ENCODE results near the gene THSD4.

The THSD4 gene

DNA sequence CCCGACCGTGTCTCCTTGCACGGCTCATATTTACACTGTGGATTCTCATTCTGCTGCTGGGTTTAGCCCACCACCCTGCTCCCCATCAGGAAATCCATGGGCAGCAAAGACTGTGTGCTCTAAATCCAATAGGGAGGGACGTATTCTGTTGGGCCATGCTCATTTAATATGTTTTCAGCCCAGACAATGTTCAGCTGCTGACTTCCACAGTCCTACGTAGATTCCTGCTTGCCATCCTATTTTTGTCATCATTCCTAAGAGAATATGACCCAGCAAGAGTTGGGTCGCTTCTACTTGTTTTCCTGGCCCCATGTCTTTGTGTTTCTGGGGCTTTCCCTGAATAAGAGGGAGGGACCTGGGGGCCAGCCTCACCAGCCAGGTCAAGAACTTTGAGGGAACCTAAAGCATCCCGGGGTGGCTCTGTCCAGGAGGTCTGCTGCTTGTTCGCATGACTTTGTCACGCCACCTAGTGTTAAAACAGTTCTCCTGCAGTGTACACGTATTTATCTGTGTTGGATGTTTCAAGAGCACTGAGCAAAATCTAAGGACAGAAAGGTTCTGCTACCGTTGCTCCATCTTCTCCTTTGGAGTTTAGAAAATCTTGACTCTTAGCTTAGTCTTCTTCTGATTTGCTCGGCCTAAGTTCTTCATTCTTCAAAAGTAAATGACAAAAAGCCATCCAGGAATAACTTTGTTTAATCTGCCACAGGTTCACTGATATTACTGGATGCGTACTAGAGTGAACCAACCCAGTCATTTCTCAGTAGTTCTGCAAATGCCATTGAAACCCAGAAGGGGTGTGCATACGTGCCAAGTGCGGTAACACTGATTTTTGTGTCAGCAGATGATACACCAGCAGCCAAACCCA lies 615.2 kb downstream of the THSD4 start:
- in situ Hi-C loops (cut with HindIII; ENCODE audit: low sequenced_read_pairs), result no loop called here
- peak; percentile 69 for DNase-seq (ENCODE audit: low read depth, low spot score)
- no peak overlapping the region for H3K4me3 ChIP-seq (ENCODE audit: low read depth, low read length)
- TF ChIP-seq, protein P1, sequence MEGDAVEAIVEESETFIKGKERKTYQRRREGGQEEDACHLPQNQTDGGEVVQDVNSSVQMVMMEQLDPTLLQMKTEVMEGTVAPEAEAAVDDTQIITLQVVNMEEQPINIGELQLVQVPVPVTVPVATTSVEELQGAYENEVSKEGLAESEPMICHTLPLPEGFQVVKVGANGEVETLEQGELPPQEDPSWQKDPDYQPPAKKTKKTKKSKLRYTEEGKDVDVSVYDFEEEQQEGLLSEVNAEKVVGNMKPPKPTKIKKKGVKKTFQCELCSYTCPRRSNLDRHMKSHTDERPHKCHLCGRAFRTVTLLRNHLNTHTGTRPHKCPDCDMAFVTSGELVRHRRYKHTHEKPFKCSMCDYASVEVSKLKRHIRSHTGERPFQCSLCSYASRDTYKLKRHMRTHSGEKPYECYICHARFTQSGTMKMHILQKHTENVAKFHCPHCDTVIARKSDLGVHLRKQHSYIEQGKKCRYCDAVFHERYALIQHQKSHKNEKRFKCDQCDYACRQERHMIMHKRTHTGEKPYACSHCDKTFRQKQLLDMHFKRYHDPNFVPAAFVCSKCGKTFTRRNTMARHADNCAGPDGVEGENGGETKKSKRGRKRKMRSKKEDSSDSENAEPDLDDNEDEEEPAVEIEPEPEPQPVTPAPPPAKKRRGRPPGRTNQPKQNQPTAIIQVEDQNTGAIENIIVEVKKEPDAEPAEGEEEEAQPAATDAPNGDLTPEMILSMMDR (IDR thresholded peaks at IDR 0.05; ENCODE audit: low read depth, low read length), result peak; percentile 81

DNA sequence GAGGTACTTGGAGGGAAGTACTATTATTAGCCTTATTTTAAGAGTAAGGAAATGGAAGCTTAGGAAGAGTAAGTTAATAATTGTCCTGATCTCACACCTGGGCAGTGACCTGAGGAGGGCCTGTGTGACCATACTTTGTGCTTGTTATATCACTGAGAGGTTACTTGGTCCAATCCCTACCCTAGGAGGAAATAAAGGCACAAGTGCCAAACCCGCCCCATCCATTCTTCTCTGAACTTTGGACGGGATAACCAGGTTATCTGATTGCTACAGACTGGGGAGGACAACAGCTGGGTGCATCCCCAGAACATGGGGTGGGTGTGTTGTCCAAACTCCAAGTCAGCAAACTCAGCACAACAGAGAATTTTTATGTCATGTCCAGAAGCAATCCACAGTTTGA lies 617.4 kb downstream of the THSD4 start:
- no peak overlapping the region for H3K4me3 ChIP-seq (ENCODE audit: low read depth, low read length)
- in situ Hi-C loops (cut with HindIII; ENCODE audit: low sequenced_read_pairs), result no loop called here
- DNase-seq (ENCODE audit: low read depth, low spot score), result no peak
- TF ChIP-seq, protein P1 (IDR thresholded peaks at IDR 0.05; ENCODE audit: low read depth, low read length), result no peak

DNA sequence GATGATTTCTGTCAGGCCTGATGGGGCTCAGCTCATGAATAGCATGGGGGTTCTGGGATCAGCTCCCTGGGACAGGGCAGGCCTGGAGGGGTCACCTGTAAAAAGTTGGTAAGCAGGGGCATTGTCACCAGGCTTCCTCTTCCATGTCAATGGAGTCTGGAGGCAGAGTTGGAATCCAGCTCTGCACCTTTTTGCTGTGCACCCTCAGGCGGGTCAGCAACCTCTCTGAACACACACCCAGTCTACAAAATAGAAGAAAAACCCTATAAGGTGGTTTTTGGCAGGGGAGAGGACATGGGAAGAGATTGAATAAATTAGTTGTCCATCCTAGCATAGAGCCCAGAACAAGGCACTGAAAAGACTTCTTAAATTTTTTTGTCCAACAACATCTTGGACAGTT lies 617.9 kb downstream of the THSD4 start:
- H3K4me3 ChIP-seq (ENCODE audit: low read depth, low read length), result no peak overlapping the region
- in situ Hi-C loops (cut with HindIII; ENCODE audit: low sequenced_read_pairs), result no loop called here
- TF ChIP-seq, protein P1 (IDR thresholded peaks at IDR 0.05; ENCODE audit: low read depth, low read length), result no peak
- no peak for DNase-seq (ENCODE audit: low read depth, low spot score)

DNA sequence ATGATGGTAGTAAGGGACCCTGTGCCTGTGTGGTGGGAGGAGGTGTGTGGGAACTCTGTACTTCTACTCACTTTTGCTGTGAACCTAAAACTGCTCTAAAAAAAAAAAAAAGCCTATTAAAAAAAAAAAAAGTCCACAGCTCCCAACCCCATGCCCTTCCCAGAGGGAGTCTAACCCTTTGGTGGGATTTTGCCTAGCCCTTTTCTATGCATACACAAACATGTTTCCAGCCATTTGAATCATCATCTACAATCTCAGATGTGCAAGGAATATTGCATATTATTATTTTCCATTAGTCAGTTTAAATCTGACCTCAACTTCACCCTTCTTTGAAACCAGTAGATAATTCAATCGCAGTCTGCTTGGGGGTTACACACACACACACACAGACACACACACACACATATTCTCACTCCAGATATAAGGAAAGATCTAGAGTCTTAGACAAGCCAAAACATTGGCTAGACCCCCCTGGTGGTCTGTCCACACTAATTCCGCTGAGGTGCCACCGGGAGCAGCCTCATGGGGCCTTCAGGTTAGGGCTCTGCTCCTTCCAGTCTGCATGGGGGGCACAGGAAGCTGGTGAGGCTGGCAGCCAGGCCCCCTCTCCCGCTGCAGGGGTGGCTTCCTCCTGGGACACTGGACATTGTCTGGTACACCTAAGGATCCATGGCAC lies 619.6 kb downstream of the THSD4 start:
- TF ChIP-seq, protein P1 (IDR thresholded peaks at IDR 0.05; ENCODE audit: low read depth, low read length), result no peak
- no peak overlapping the region for H3K4me3 ChIP-seq (ENCODE audit: low read depth, low read length)
- no peak for DNase-seq (ENCODE audit: low read depth, low spot score)
- in situ Hi-C loops (cut with HindIII; ENCODE audit: low sequenced_read_pairs), result no loop called here

DNA sequence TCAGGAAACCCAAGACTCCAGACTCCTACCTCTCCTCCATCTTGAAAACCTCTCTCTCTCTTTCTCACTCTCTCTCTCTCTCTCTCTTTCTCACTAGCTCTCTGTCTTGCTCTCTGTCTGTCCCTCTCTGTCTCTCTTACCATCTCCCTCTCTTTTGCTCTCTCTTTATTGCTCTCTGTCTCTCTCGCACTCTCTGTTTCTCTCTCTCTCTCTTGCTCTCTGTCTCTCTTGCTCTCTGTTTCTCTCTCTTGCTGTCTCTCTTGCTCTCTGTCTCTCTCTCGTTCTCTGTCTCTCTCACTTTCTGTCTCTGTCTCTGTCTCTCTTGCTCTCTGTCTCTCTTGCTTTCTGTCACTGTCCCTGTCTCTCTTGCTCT lies 620.1 kb downstream of the THSD4 start:
- TF ChIP-seq, protein P1 (IDR thresholded peaks at IDR 0.05; ENCODE audit: low read depth, low read length), result no peak
- in situ Hi-C loops (cut with HindIII; ENCODE audit: low sequenced_read_pairs), result no loop called here
- no peak for DNase-seq (ENCODE audit: low read depth, low spot score)
- H3K4me3 ChIP-seq (ENCODE audit: low read depth, low read length), result no peak overlapping the region

DNA sequence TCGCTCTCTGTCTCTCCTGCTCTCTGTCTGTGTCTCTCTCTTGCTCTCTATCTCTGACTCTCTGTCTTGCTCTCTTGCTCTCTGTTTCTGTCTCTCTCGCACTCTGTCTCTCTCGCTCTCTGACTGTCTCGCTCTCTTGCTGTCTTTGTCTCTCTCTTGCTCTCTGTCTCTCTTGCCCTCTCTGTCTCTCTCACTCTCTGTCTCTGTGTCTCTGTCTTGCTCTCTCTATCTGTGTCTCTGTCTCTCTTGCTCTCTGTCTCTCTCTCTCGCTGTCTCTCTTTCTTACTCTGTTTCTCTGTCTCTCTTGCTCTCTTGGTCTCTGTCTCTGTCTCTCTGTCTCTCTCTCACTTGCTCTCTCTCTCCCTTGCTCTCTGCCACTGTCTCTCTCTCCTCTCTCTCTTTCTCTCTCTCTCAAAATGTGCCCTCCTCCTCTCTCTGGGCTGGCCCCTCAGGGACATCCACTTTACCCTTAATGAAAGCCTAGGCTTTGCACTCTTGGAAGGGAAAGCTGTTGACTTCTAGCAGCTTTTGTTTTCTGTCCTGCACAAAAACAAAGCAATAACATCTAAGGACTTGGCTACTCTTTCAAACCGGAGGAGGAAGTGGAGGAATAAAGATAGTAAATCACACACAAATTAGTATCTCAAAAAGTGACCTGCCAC lies 621.1 kb downstream of the THSD4 start:
- in situ Hi-C loops (cut with HindIII; ENCODE audit: low sequenced_read_pairs), result no loop called here
- no peak overlapping the region for H3K4me3 ChIP-seq (ENCODE audit: low read depth, low read length)
- no peak for DNase-seq (ENCODE audit: low read depth, low spot score)
- TF ChIP-seq, protein P1 (IDR thresholded peaks at IDR 0.05; ENCODE audit: low read depth, low read length), result no peak
